ENCODE data around the gene KCNG4. TPM values are rescaled to one million over a fixed set of nuclear protein-coding genes. Genes with fewer than 3 reads are reported as not detected.

The KCNG4 gene
- total and polyA plus RNA-seq, 2 donors (not counting 3 experiments of a cell fraction or from before 2014, with no cell fraction given) = not detected

- FAIRE-seq (no peak), DNase-seq (ENCODE audit: low read depth, low spot score) (no peak)
- H3K4me1 ChIP-seq (ENCODE audit: control insufficient read depth, extremely low read depth, insufficient read depth, low read length) = peaks cover 25% of the 10 kb centered on the region
- TF ChIP-seq MAX (IDR thresholded peaks at IDR 0.05; ENCODE audit: insufficient read depth, insufficient read length) (no peak), GATA2 (IDR thresholded peaks at IDR 0.05; ENCODE audit: insufficient read depth, insufficient read length, low read depth, low read length) (no peak), FOS (IDR thresholded peaks at IDR 0.05; ENCODE audit: borderline replicate concordance, insufficient read depth, low read length) (no peak), POLR2AphosphoS5 (IDR thresholded peaks at IDR 0.05; ENCODE audit: insufficient read depth, low read depth, low read length) (no peak), MYC (IDR thresholded peaks at IDR 0.05; ENCODE audit: low read depth, low read length) (no peak), EZH2 (IDR thresholded peaks at IDR 0.05; ENCODE audit: borderline replicate concordance, low read depth, low read length, severe bottlenecking) (no peak), POLR2A (IDR thresholded peaks at IDR 0.05; ENCODE audit: low read depth, low read length) (no peak), JUN (IDR thresholded peaks at IDR 0.05; ENCODE audit: borderline replicate concordance, insufficient read depth, insufficient read length, low read depth) (no peak), CTCF (IDR thresholded peaks at IDR 0.05; ENCODE audit: extremely low read depth in 1 of 2, insufficient read depth in 1 of 2, low read depth in 1 of 2, low read length in 2 of 2) (no peak)
- no peaks in the 10 kb centered on the region for H3K27me3 ChIP-seq (ENCODE audit: control insufficient read depth in 2 of 2, insufficient read depth in 2 of 2, low read length in 2 of 2)
- intact Hi-C loops (cut with micrococcal nuclease) = loop anchor here (5.0 kb wide), 1 partner anchor 212 kb away; the partner anchor contains the start of gene NECAB2
- dilution Hi-C loops (cut with MboI; ENCODE audit: extremely low pct_ligation_motif_present, low sequenced_read_pairs) = no loop called here
- BruUV-seq (replicated peaks) = no TSS peak
- H3K9me1 ChIP-seq (replicated peaks; ENCODE audit: control insufficient read depth, extremely low read depth, insufficient read depth, low read length) = no peaks in the 10 kb centered on the region
- ChIA-PET POLR2A (no interaction called here), CTCF (interaction anchor here (1.1 to 2.0 kb wide), 3 partner anchors 9 to 223 kb away, joined by 3 to 6 read pairs (median 3); no protein-coding TSS in a partner anchor)
- H3K4me3 ChIP-seq (replicated peaks in 1 of 3; ENCODE audit: insufficient read depth in 1 of 3, low read depth in 1 of 3, low read length in 3 of 3) = no peak overlapping the region
- H3K79me2 ChIP-seq (ENCODE audit: control insufficient read depth, insufficient read depth, low read length) = peaks cover 7% of the 10 kb centered on the region
- H3K27ac ChIP-seq (ENCODE audit: insufficient read depth, low read depth, low read length) = no peak overlapping the region
- H3K9ac ChIP-seq (replicated peaks; ENCODE audit: extremely low read depth, insufficient read depth, low read length) = no peak overlapping the region
- H3K36me3 ChIP-seq (ENCODE audit: control insufficient read depth in 2 of 2, extremely low read depth in 1 of 2, insufficient read depth in 2 of 2, low read length in 2 of 2) = peaks cover 6 to 44% of the 10 kb centered on the region in 2 experiments
- no peaks in the 10 kb centered on the region for H3K9me3 ChIP-seq (replicated peaks; ENCODE audit: control insufficient read depth, insufficient read depth, low read length)
- H4K20me1 ChIP-seq (replicated peaks; ENCODE audit: control insufficient read depth, extremely low read depth, insufficient read depth, low read length) = no peaks in the 10 kb centered on the region
- no peak overlapping the region for H2AFZ ChIP-seq (ENCODE audit: low read depth, low read length)
- H3K4me2 ChIP-seq (ENCODE audit: insufficient read depth, low read length) = no peak overlapping the region
Observed at GRCh38 chr16:84179612-84180320, 60.0 kb downstream of the KCNG4 start.
